HepG2 (cell line): Measurements from ENCODE around the gene SLC17A9. TPM values are rescaled to one million over a fixed set of nuclear protein-coding genes. Genes with fewer than 3 reads are reported as not detected.
A peak's percentile ranks its signal among the peaks of the same experiment; 100 is the strongest.

Source experiments
- CEBPB ChIP-seq: IDR thresholded peaks from 2 replicates; pipeline ENCODE4 v1.6.1; 2011; ENCODE audit warnings: low read depth, low read length, improper control_type of control experiment, borderline replicate concordance
- CREBL2 ChIP-seq: sonication (generic); formaldehyde crosslinking; IDR thresholded peaks from 2 replicates; pipeline ENCODE4 v1.8.1; 2023; ENCODE audit warnings: missing genetic modification reagents, mild to moderate bottlenecking, borderline replicate concordance
- MAFK ChIP-seq, 2 experiments: IDR thresholded peaks in 1 of 2; conservative IDR thresholded peaks in 1 of 2; 2 replicates each; pipeline ENCODE4 v1.6.1; 2011; ENCODE audit warnings: improper control_type of control experiment in 2 of 2, low read length in 2 of 2
- NCOA2 ChIP-seq: sonication (generic); formaldehyde crosslinking; IDR thresholded peaks from 2 replicates; pipeline ENCODE4 v1.8.0; 2022; ENCODE audit warnings: inconsistent platforms
- PRDM15 ChIP-seq: sonication (generic); formaldehyde crosslinking; IDR thresholded peaks from 2 replicates; pipeline ENCODE4 v1.4.0; 2020; ENCODE audit warnings: missing genetic modification reagents
- REPIN1 ChIP-seq: sonication (generic); formaldehyde crosslinking; IDR thresholded peaks from 2 replicates; pipeline ENCODE4 v1.8.0; 2022; ENCODE audit warnings: missing genetic modification reagents, low read depth, mild to moderate bottlenecking, borderline replicate concordance
- SATB2 ChIP-seq: sonication (generic); formaldehyde crosslinking; IDR thresholded peaks from 2 replicates; pipeline ENCODE4 v1.5.0; 2020; ENCODE audit warnings: missing genetic modification reagents
- ZBTB40 ChIP-seq, 2 experiments: fragments of 450-650 bp in 1 of 2; sonication (generic) in 1 of 2; formaldehyde crosslinking in 1 of 2; IDR thresholded peaks; 2 replicates each; pipeline versions ENCODE4 v1.6.1 to v1.8.0; 2016 to 2022; ENCODE audit warnings: antibody characterized with exemption in 1 of 2, mild to moderate bottlenecking in 1 of 2, missing genetic modification reagents in 1 of 2
- ZNF543 ChIP-seq: sonication (generic); formaldehyde crosslinking; IDR thresholded peaks from 2 replicates; pipeline ENCODE4 v1.4.0; 2020; ENCODE audit warnings: mild to moderate bottlenecking, missing genetic modification reagents
- ZNF562 ChIP-seq: sonication (generic); formaldehyde crosslinking; IDR thresholded peaks from 2 replicates; pipeline ENCODE4 v1.8.0; 2022; ENCODE audit warnings: missing genetic modification reagents, borderline replicate concordance
- ZNF563 ChIP-seq: sonication (generic); formaldehyde crosslinking; IDR thresholded peaks from 2 replicates; pipeline ENCODE4 v1.8.0; 2022; ENCODE audit warnings: mild to moderate bottlenecking, moderate library complexity, missing genetic modification reagents
- polyA plus RNA-seq, 8 experiments: library from polyadenylated mRNA; depleted of rRNA in 3 of 8; stranded (reverse) in 7 of 8; unstranded in 1 of 8; fragments of >200 nt; fragmentation: Illumina TruSeq in 4 of 8; extraction: Trizol in 4 of 8; gene quantifications; 2 replicates each; pipeline versions ENCODE4 v1.2.1 to v1.2.3, GENCODE V29; 2011 to 2016; ENCODE audit warnings: low read depth in 4 of 8, missing spikeins in 1 of 8, mixed read lengths in 1 of 8; ENCODE audit not compliant: insufficient read depth in 1 of 8
- total RNA-seq, 5 experiments: library from RNA; depleted of rRNA; stranded (reverse); fragments of >200 nt; fragmentation: Illumina TruSeq; extraction: Trizol; gene quantifications; 2 replicates each; pipeline ENCODE4 v1.2.3, GENCODE V29; 2016; ENCODE audit warnings: low read depth in 1 of 5

The SLC17A9 gene
- total and polyA plus RNA-seq, 2 of the 13 experiments (the other 11 are each of a cell fraction or from before 2014, with no cell fraction given): 110 to 191 TPM

- TF ChIP-seq ZBTB40 (IDR thresholded peaks at IDR 0.05) (no peak), ZBTB40 (CRISPR knock-in tag; IDR thresholded peaks at IDR 0.05) (peak; percentile 62; the same call in 1 of the 2 replicates), NCOA2 (no peak), SATB2 (CRISPR knock-in tag) (no peak), PRDM15 (peak; percentile 56; the same call in 1 of the 2 replicates), ZNF543 (no peak), ZNF563 (CRISPR knock-in tag) (no peak; the same call in 1 of the 2 replicates), ZNF562 (CRISPR knock-in tag) (no peak), MAFK (conservative IDR thresholded peaks at IDR 0.05 in 1 of 2, IDR thresholded peaks at IDR 0.05 in 1 of 2; ENCODE audit: low read length in 2 of 2) (no peak), CREBL2 (no peak; the same call in 1 of the 2 replicates), CEBPB (no peak), REPIN1 (CRISPR knock-in tag) (no peak)
Measured at GRCh38 chr20:62968378-62969178, 16.1 kb downstream of the SLC17A9 start (continued).
